HK-2 (cell line): ENCODE data around the gene NPVF.

ENCODE experiments used
- DNase-seq: peaks from one replicate; pipeline ENCODE4 v3.0.0-alpha.2; 2018; ENCODE audit not compliant: unreplicated experiment

The NPVF gene

GRCh38 chr7:25234336-25234735 lies 6.0 kb upstream of the NPVF start:
- no peak for DNase-seq

- DNase-seq, result no peak
Measured at GRCh38 chr7:25223206-25223605, 5.1 kb downstream of the NPVF start.

- DNase-seq, result no peak
Measured at GRCh38 chr7:25222666-25223065, 5.6 kb downstream of the NPVF start.

- no peak for DNase-seq
Measured at GRCh38 chr7:25221009-25221408, 7.3 kb downstream of the NPVF start.

GRCh38 chr7:25218191-25218590 lies 10.1 kb downstream of the NPVF start:
- no peak for DNase-seq

- DNase-seq, result no peak
Measured at GRCh38 chr7:25216837-25217236, 11.4 kb downstream of the NPVF start.

- no peak for DNase-seq
Measured at GRCh38 chr7:25215694-25216335, 12.5 kb downstream of the NPVF start.

- no peak for DNase-seq
Measured at GRCh38 chr7:25208525-25209221, 19.6 kb downstream of the NPVF start.

- DNase-seq, result no peak
Measured at GRCh38 chr7:25207887-25208286, 20.4 kb downstream of the NPVF start.

GRCh38 chr7:25206765-25207164 lies 21.5 kb downstream of the NPVF start:
- no peak for DNase-seq

GRCh38 chr7:25196132-25196896 lies 32.0 kb downstream of the NPVF start:
- DNase-seq, result no peak

GRCh38 chr7:25194036-25194435 lies 34.2 kb downstream of the NPVF start:
- no peak for DNase-seq

- no peak for DNase-seq
Measured at GRCh38 chr7:25192043-25192442, 36.2 kb downstream of the NPVF start.

GRCh38 chr7:25189197-25189596 lies 39.1 kb downstream of the NPVF start:
- DNase-seq, result no peak

- DNase-seq, result no peak
Measured at GRCh38 chr7:25187932-25188331, 40.4 kb downstream of the NPVF start.

GRCh38 chr7:25186436-25186835 lies 41.9 kb downstream of the NPVF start:
- DNase-seq, result no peak

GRCh38 chr7:25181532-25181931 lies 46.8 kb downstream of the NPVF start:
- no peak for DNase-seq

GRCh38 chr7:25180946-25181345 lies 47.3 kb downstream of the NPVF start:
- DNase-seq, result no peak

GRCh38 chr7:25180592-25180923 lies 47.7 kb downstream of the NPVF start:
- no peak for DNase-seq

- DNase-seq, result peak; percentile 96
Measured at GRCh38 chr7:25179771-25180591, 48.3 kb downstream of the NPVF start.

GRCh38 chr7:25179325-25179724 lies 49.0 kb downstream of the NPVF start:
- no peak for DNase-seq
